HCT116 (cell line): ENCODE results near the gene HOXB3. TPM values are rescaled to one million over a fixed set of nuclear protein-coding genes. Genes with fewer than 3 reads are reported as not detected.

Experiments
- ATAC-seq: fragments of 200-7000 bp; cut with Tn5 transposase; 2 replicates; pipeline ENCODE4 v1.9.1; 2020; ENCODE audit warnings: mild to moderate bottlenecking, moderate library complexity
- BruUV-seq: library from RNA; stranded (reverse); fragments of 400-500 nt; replicated peaks from 2 replicates; lab custom pipeline; 2021; lab: Mats Ljungman, UMichigan
- CTCF ChIA-PET: fragments of 300-600 bp; sonication (Branson Sonifier 250); formaldehyde crosslinking; loops from one replicate; lab custom pipeline; 2021; ENCODE audit warnings: antibody characterized with exemption; lab: Charles Lee
- POLR2A ChIA-PET: fragments of 300-600, 350-600 bp; sonication (Branson Sonifier 250); formaldehyde crosslinking; loops from one replicate; lab custom pipeline; 2021; ENCODE audit warnings: antibody characterized with exemption; lab: Charles Lee
- RAD21 ChIA-PET, 2 experiments: fragments of 300-600 bp; sonication (Branson Sonifier 250); formaldehyde crosslinking; loops; one replicate each; lab custom pipeline; 2023; ENCODE audit warnings: low total read pairs in 2 of 2; ENCODE audit not compliant: uncharacterized antibody in 2 of 2, unreplicated experiment in 2 of 2, low non-redundant PET in 1 of 2; lab: Charles Lee
- DNase-seq: peaks from one replicate; pipeline ENCODE4 v3.0.0-alpha.2; 2010; ENCODE audit warnings: low read depth, low spot score
- H2AFZ ChIP-seq: fragments of 200-600 bp; shearing (Covaris generic), sonication (generic); 2 replicates; pipeline ENCODE4 v1.6.1; 2017; ENCODE audit warnings: low read depth, mixed run types, mixed read lengths, antibody characterized with exemption, low read length; ENCODE audit not compliant: poor library complexity, severe bottlenecking
- H3K27ac ChIP-seq: 2 replicates; pipeline ENCODE4 v1.5.1; 2012; ENCODE audit warnings: low read depth, low read length
- H3K27me3 ChIP-seq: fragments of 200-600 bp; sonication (generic); 2 replicates; pipeline ENCODE4 v1.6.1; 2016; ENCODE audit warnings: mixed run types, low read length, mixed read lengths; ENCODE audit not compliant: insufficient read depth
- H3K36me3 ChIP-seq, 2 experiments: fragments of 200-500 bp in 1 of 2; fragments of 200-600 bp in 1 of 2; sonication (Bioruptor generic) in 1 of 2; sonication (generic) in 1 of 2; 2 replicates each; pipeline versions ENCODE4 v1.5.1 to v1.6.1; 2014 to 2016; ENCODE audit warnings: low read length in 2 of 2, inconsistent platforms in 1 of 2, mixed read lengths in 1 of 2, mixed run types in 1 of 2; ENCODE audit not compliant: insufficient read depth in 2 of 2, control insufficient read depth in 1 of 2
- H3K4me1 ChIP-seq, 2 experiments: fragments of 200-600 bp in 1 of 2; sonication (generic) in 1 of 2; 2 replicates each; pipeline versions ENCODE4 v1.5.1 to v1.6.1; 2012 to 2017; ENCODE audit warnings: low read length in 2 of 2, inconsistent platforms in 1 of 2, mild to moderate bottlenecking in 1 of 2, mixed read lengths in 1 of 2, mixed run types in 1 of 2, moderate library complexity in 1 of 2; ENCODE audit not compliant: insufficient read depth in 2 of 2, control insufficient read depth in 1 of 2
- H3K4me2 ChIP-seq: fragments of 200-600 bp; sonication (generic); 2 replicates; pipeline ENCODE4 v1.6.1; 2017; ENCODE audit warnings: mixed run types, low read length, mixed read lengths
- H3K4me3 ChIP-seq, 2 experiments: fragments of 200-600 bp in 1 of 2; sonication (generic) in 1 of 2; replicated peaks in 1 of 2; 2 replicates each; pipeline ENCODE4 v1.5.1; 2011 to 2016; ENCODE audit warnings: low read length in 2 of 2, control low read depth in 1 of 2, low read depth in 1 of 2, mild to moderate bottlenecking in 1 of 2, mixed read lengths in 1 of 2, mixed run types in 1 of 2
- H3K79me2 ChIP-seq: fragments of 200-600 bp; sonication (generic); 2 replicates; pipeline ENCODE4 v1.6.1; 2017; ENCODE audit warnings: mild to moderate bottlenecking, mixed run types, low read length, moderate library complexity, mixed read lengths; ENCODE audit not compliant: insufficient read depth
- H3K9ac ChIP-seq: fragments of 200-600 bp; sonication (generic); 2 replicates; pipeline ENCODE4 v1.6.1; 2016; ENCODE audit warnings: low read length, mixed read lengths
- H3K9me2 ChIP-seq: fragments of 200-600 bp; sonication (generic), shearing (Covaris generic); 2 replicates; pipeline ENCODE4 v1.6.1; 2017; ENCODE audit warnings: mixed run types, mild to moderate bottlenecking, moderate library complexity; ENCODE audit not compliant: insufficient read depth
- H3K9me3 ChIP-seq, 2 experiments: fragments of 200-500 bp in 1 of 2; fragments of 200-600 bp in 1 of 2; sonication (Bioruptor generic) in 1 of 2; sonication (generic) in 1 of 2; 2 replicates each; pipeline ENCODE4 v1.6.1; 2014 to 2017; ENCODE audit warnings: low read length in 2 of 2, mixed read lengths in 2 of 2, inconsistent platforms in 1 of 2, low read depth in 1 of 2, mild to moderate bottlenecking in 1 of 2, mixed run types in 1 of 2, moderate library complexity in 1 of 2; ENCODE audit not compliant: control insufficient read depth in 1 of 2, insufficient read depth in 1 of 2
- H4K20me1 ChIP-seq: fragments of 200-600 bp; sonication (generic), shearing (Covaris generic); 2 replicates; pipeline ENCODE4 v1.6.1; 2017; ENCODE audit warnings: mixed run types, mild to moderate bottlenecking, moderate library complexity; ENCODE audit not compliant: insufficient read depth
- CBX3 ChIP-seq: IDR thresholded peaks from 2 replicates; pipeline ENCODE4 v1.6.1; 2012; ENCODE audit warnings: low read depth
- EGR1 ChIP-seq: IDR thresholded peaks from 2 replicates; pipeline ENCODE4 v1.6.1; 2012; ENCODE audit warnings: low read depth
- ELF1 ChIP-seq: IDR thresholded peaks from 2 replicates; pipeline ENCODE4 v1.6.1; 2012; ENCODE audit warnings: low read depth, borderline replicate concordance
- EZH2 ChIP-seq: fragments of 200-600 bp; sonication (generic); IDR thresholded peaks from 2 replicates; pipeline ENCODE4 v1.6.1; 2017; ENCODE audit warnings: antibody characterized with exemption, mixed run types
- FOSL1 ChIP-seq: IDR thresholded peaks from 2 replicates; pipeline ENCODE4 v1.6.1; 2012; ENCODE audit warnings: low read depth
- JUND ChIP-seq: IDR thresholded peaks from 2 replicates; pipeline ENCODE4 v1.6.1; 2012
- POLR2A ChIP-seq: IDR thresholded peaks from 2 replicates; pipeline ENCODE4 v1.7.0; 2011; ENCODE audit warnings: borderline replicate concordance; ENCODE audit not compliant: insufficient read depth, insufficient read length; ENCODE audit errors: extremely low read depth
- SIN3A ChIP-seq: IDR thresholded peaks from 2 replicates; pipeline ENCODE4 v1.6.1; 2012; ENCODE audit warnings: low read depth
- SP1 ChIP-seq: IDR thresholded peaks from 2 replicates; pipeline ENCODE4 v1.6.1; 2012; ENCODE audit warnings: low read depth
- TCF7L2 ChIP-seq: IDR thresholded peaks from 2 replicates; pipeline ENCODE4 v1.7.0; 2011; ENCODE audit warnings: borderline replicate concordance, inconsistent platforms; ENCODE audit not compliant: insufficient read depth, insufficient read length; ENCODE audit errors: extremely low read depth
- YY1 ChIP-seq: IDR thresholded peaks from 2 replicates; pipeline ENCODE4 v1.6.1; 2011; ENCODE audit warnings: low read length, low read depth, moderate library complexity, mild to moderate bottlenecking; ENCODE audit not compliant: insufficient replicate concordance; ENCODE audit errors: extremely low read depth
- ZFX ChIP-seq: fragments of 450-650 bp; IDR thresholded peaks from 2 replicates; pipeline ENCODE4 v1.6.1; 2017
- intact Hi-C: fragments of 100-400 bp; cut with micrococcal nuclease; formaldehyde crosslinking; loops from 2 replicates; pipeline ENCODE4 v1.10.0; 2022
- total RNA-seq: library from RNA; stranded (reverse); gene quantifications from one replicate; pipeline ENCODE4 v1.2.1, GENCODE V29; 2021; ENCODE audit not compliant: unreplicated experiment
- TF ChIP-seq, protein P1 (sequence below): IDR thresholded peaks from 2 replicates; pipeline ENCODE4 v1.6.1; 2012
- TF ChIP-seq, protein P2 (sequence below), 3 experiments: fragments of 200-600 bp in 1 of 3; sonication (generic) in 1 of 3; IDR thresholded peaks in 2 of 3; conservative IDR thresholded peaks in 1 of 3; 2 replicates each; pipeline ENCODE4 v1.5.1; 2012 to 2017; ENCODE audit warnings: low read depth in 2 of 3, low read length in 2 of 3, antibody characterized with exemption in 1 of 3, borderline replicate concordance in 1 of 3, control low read depth in 1 of 3, mild to moderate bottlenecking in 1 of 3, mixed read lengths in 1 of 3, mixed run types in 1 of 3, moderate library complexity in 1 of 3; ENCODE audit not compliant: insufficient read depth in 1 of 3
- TF ChIP-seq, protein P3 (sequence below): IDR thresholded peaks from 2 replicates; pipeline ENCODE4 v1.6.1; 2012; ENCODE audit warnings: low read depth
- TF ChIP-seq, protein P4 (sequence below): IDR thresholded peaks from 2 replicates; pipeline ENCODE4 v1.6.1; 2012

HOXB3 gene
- total RNA-seq, 1 experiment from 2014 or later: 19.8 TPM

DNA sequence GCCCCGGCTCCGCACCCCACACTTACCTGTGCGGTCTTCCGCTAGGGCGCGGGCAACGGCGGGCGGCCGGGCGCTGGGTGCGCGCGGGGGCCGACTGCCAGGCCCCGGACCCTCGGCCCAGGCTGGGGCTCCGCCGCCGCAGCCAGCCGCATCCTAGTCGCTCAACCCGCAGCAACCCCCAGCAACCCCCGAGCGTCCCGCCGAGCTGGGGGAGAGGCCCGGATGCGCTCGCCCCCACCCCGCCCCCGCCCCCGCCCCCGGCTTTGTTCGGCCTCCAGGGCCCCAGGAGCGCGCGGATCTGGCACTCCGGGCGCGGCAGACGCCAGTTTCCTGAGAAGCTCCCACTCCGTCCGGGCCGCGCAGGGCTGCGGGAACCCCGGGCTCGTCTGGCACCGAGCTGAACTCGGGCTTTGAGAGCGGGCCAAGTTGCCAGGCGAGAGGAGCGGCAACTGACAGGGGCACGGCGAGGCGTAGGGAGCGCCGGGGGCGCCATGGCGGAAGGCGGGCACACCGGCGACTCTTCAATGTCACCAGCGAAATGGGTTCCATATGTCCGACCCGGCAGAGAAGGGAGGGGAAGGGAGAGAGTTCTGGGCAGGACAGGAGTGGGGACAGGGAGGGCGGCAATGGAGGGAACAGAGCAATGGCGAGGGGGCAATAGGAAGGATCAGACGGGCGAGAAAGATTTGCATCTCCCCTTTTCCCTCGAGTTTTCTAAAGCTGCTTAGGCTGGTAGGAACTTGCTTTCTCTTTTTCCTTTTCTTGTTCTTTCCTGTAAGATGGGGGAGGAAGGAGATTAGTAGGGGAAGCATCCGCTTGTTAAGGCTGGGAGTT is 25.6 kb downstream of the HOXB3 start:
- BruUV-seq: no TSS peak
- Histone ChIP-seq H3K9me2 (no peaks in the 10 kb centered on the region), H3K79me2 (peaks cover 29% of the 10 kb centered on the region; the same call in 1 of the 2 replicates), H3K4me2 (no peak overlapping the region), H3K9me3 (no peaks in the 10 kb centered on the region), H3K27ac (no peak overlapping the region), H2AFZ (no peak overlapping the region), H3K9ac (no peak overlapping the region), H3K4me1 (no peaks in the 10 kb centered on the region), H4K20me1 (no peaks in the 10 kb centered on the region), H3K36me3 (no peaks in the 10 kb centered on the region), H3K27me3 (no peaks in the 10 kb centered on the region), H3K4me3 (no peak overlapping the region)
- no peak for DNase-seq
- CTCF ChIA-PET: no interaction called here
- no peak for ATAC-seq
- intact Hi-C loops: no loop called here
- RAD21 ChIA-PET: no interaction called here
- POLR2A ChIA-PET: no interaction called here
- TF ChIP-seq, protein P1, sequence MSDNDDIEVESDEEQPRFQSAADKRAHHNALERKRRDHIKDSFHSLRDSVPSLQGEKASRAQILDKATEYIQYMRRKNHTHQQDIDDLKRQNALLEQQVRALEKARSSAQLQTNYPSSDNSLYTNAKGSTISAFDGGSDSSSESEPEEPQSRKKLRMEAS: no peak
- TF ChIP-seq, protein P2, sequence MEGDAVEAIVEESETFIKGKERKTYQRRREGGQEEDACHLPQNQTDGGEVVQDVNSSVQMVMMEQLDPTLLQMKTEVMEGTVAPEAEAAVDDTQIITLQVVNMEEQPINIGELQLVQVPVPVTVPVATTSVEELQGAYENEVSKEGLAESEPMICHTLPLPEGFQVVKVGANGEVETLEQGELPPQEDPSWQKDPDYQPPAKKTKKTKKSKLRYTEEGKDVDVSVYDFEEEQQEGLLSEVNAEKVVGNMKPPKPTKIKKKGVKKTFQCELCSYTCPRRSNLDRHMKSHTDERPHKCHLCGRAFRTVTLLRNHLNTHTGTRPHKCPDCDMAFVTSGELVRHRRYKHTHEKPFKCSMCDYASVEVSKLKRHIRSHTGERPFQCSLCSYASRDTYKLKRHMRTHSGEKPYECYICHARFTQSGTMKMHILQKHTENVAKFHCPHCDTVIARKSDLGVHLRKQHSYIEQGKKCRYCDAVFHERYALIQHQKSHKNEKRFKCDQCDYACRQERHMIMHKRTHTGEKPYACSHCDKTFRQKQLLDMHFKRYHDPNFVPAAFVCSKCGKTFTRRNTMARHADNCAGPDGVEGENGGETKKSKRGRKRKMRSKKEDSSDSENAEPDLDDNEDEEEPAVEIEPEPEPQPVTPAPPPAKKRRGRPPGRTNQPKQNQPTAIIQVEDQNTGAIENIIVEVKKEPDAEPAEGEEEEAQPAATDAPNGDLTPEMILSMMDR (IDR thresholded peaks at IDR 0.05 in 2 of 3, conservative IDR thresholded peaks at IDR 0.05 in 1 of 3; ENCODE audit: borderline replicate concordance in 1 of 3, insufficient read depth in 1 of 3, low read depth in 2 of 3, low read length in 2 of 3): no peak
- no peak for TF ChIP-seq SIN3A
- TF ChIP-seq FOSL1: no peak
- TF ChIP-seq YY1: no peak
- TF ChIP-seq SP1: no peak
- TF ChIP-seq EGR1: no peak

DNA sequence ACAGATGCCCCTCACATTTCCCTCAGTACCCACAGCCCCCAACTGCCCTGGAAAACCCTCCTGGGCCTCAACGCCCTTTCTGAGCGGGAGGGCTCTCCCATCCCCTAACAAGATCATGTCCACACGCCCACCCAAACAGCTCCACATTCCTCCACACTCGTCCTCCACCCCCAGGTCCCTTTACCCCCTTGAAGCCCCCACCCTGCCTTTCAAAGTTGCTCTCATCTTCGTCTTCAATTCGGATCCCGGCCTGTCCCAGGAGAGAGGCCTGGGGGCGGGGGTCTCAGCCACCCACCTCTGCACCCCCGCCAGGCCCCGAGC is 26.2 kb downstream of the HOXB3 start:
- Histone ChIP-seq H3K27ac (no peak overlapping the region), H3K4me2 (no peak overlapping the region), H3K4me3 (no peak overlapping the region), H3K27me3 (no peaks in the 10 kb centered on the region), H3K79me2 (peaks cover 25% of the 10 kb centered on the region; the same call in 1 of the 2 replicates), H3K9me2 (no peaks in the 10 kb centered on the region), H4K20me1 (no peaks in the 10 kb centered on the region), H3K9me3 (no peaks in the 10 kb centered on the region), H3K36me3 (no peaks in the 10 kb centered on the region), H3K4me1 (no peaks in the 10 kb centered on the region), H3K9ac (no peak overlapping the region), H2AFZ (no peak overlapping the region)
- RAD21 ChIA-PET: no interaction called here
- CTCF ChIA-PET: no interaction called here
- intact Hi-C loops: no loop called here
- no TSS peak for BruUV-seq
- no peak for ATAC-seq
- POLR2A ChIA-PET: no interaction called here
- no peak for DNase-seq
- no peak for TF ChIP-seq CBX3
- no peak for TF ChIP-seq JUND
- TF ChIP-seq SIN3A: no peak
- TF ChIP-seq TCF7L2: no peak
- TF ChIP-seq ZFX: no peak
- TF ChIP-seq, protein P3, sequence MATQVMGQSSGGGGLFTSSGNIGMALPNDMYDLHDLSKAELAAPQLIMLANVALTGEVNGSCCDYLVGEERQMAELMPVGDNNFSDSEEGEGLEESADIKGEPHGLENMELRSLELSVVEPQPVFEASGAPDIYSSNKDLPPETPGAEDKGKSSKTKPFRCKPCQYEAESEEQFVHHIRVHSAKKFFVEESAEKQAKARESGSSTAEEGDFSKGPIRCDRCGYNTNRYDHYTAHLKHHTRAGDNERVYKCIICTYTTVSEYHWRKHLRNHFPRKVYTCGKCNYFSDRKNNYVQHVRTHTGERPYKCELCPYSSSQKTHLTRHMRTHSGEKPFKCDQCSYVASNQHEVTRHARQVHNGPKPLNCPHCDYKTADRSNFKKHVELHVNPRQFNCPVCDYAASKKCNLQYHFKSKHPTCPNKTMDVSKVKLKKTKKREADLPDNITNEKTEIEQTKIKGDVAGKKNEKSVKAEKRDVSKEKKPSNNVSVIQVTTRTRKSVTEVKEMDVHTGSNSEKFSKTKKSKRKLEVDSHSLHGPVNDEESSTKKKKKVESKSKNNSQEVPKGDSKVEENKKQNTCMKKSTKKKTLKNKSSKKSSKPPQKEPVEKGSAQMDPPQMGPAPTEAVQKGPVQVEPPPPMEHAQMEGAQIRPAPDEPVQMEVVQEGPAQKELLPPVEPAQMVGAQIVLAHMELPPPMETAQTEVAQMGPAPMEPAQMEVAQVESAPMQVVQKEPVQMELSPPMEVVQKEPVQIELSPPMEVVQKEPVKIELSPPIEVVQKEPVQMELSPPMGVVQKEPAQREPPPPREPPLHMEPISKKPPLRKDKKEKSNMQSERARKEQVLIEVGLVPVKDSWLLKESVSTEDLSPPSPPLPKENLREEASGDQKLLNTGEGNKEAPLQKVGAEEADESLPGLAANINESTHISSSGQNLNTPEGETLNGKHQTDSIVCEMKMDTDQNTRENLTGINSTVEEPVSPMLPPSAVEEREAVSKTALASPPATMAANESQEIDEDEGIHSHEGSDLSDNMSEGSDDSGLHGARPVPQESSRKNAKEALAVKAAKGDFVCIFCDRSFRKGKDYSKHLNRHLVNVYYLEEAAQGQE: no peak
- no peak for TF ChIP-seq FOSL1
- no peak for TF ChIP-seq EZH2
- TF ChIP-seq POLR2A: no peak
- no peak for TF ChIP-seq ELF1
- TF ChIP-seq, protein P4, sequence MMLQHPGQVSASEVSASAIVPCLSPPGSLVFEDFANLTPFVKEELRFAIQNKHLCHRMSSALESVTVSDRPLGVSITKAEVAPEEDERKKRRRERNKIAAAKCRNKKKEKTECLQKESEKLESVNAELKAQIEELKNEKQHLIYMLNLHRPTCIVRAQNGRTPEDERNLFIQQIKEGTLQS: no peak
